ENCODE data around the gene DOCK6. TPM values are rescaled to one million over a fixed set of nuclear protein-coding genes. Genes with fewer than 3 reads are reported as not detected.

DOCK6 gene
- total RNA-seq, 2 donors from 2014 or later = 77.1 to 89.2 TPM

DNA sequence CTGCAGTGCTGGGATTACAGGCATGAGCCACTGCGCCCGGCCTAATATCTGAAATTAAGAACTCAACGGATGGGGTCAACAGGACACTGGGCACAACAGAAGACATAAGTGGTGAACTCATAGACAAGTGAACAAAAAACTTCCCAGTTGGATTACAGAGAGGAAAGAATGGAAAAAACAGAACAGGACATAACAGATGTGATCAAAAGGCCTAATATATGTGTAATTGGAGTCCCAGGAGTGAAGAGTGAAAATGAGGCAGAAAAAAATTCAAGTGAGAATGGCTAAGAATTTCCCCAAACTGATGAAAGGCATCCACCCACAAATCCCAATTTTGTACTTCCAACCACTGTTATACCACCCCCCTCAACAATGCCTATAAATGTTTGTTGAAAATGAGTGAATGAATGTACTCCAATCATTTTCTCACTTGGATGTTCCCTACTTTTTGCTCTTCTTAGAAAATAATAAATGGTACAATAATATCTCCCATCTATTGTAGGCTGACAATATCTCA, 41.2 kb downstream of the DOCK6 start:
- TF ChIP-seq POLR2A (IDR thresholded peaks at IDR 0.05) = no peak
- TF ChIP-seq, protein P1, sequence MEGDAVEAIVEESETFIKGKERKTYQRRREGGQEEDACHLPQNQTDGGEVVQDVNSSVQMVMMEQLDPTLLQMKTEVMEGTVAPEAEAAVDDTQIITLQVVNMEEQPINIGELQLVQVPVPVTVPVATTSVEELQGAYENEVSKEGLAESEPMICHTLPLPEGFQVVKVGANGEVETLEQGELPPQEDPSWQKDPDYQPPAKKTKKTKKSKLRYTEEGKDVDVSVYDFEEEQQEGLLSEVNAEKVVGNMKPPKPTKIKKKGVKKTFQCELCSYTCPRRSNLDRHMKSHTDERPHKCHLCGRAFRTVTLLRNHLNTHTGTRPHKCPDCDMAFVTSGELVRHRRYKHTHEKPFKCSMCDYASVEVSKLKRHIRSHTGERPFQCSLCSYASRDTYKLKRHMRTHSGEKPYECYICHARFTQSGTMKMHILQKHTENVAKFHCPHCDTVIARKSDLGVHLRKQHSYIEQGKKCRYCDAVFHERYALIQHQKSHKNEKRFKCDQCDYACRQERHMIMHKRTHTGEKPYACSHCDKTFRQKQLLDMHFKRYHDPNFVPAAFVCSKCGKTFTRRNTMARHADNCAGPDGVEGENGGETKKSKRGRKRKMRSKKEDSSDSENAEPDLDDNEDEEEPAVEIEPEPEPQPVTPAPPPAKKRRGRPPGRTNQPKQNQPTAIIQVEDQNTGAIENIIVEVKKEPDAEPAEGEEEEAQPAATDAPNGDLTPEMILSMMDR (IDR thresholded peaks at IDR 0.05) = no peak
- no peaks in the 10 kb centered on the region for H3K27me3 ChIP-seq
- ATAC-seq = no peak
- intact Hi-C loops (cut with DNase I) = no loop called here
- WGBS, 2 donors = 95 to 97% methylated on average over 3 of the region's 3 CpGs
- H3K4me3 ChIP-seq = no peak overlapping the region
- no peak for DNase-seq
- H3K27ac ChIP-seq = no peak overlapping the region
- peaks cover 0 to 7% of the 10 kb centered on the region in 2 donors for H3K36me3 ChIP-seq (replicated peaks in 1 of 2; ENCODE audit: insufficient read depth in 1 of 2, low read depth in 2 of 2)
- H3K9me3 ChIP-seq = no peaks in the 10 kb centered on the region
- H3K4me1 ChIP-seq = no peaks in the 10 kb centered on the region

DNA sequence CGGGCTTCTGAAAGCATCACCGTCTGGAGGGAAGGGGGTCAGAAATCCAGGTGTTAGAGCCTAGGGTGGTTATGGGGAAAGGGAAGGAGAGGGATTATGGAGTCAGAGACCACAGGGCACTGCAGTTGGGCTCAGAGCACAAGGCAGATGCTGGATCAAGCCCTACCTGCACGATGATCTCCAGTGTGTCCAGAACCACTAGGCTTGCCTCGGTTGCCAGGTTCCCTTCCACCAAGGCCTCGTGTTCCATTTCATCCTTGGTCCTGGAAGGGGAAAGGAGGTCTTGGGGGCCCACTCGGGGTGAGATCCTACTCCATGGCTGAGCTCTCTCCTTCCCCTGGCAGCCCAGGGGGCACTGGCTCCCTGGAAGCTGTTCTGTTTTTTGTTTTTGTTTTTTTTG, 47.9 kb downstream of the DOCK6 start:
- 91 to 96% methylated on average over 6 of the region's 6 CpGs for WGBS, 2 donors
- no peaks in the 10 kb centered on the region for H3K4me1 ChIP-seq
- intact Hi-C loops (cut with DNase I) = no loop called here
- H3K27ac ChIP-seq = no peak overlapping the region
- peaks cover 0 to 8% of the 10 kb centered on the region in 2 donors for H3K36me3 ChIP-seq (replicated peaks in 1 of 2; ENCODE audit: insufficient read depth in 1 of 2, low read depth in 2 of 2)
- DNase-seq (no peak), ATAC-seq (no peak)
- no peaks in the 10 kb centered on the region for H3K9me3 ChIP-seq
- TF ChIP-seq, protein P1 (IDR thresholded peaks at IDR 0.05) = no peak
- no peak for TF ChIP-seq POLR2A (IDR thresholded peaks at IDR 0.05)
- H3K27me3 ChIP-seq = no peaks in the 10 kb centered on the region
- H3K4me3 ChIP-seq = no peak overlapping the region

DNA sequence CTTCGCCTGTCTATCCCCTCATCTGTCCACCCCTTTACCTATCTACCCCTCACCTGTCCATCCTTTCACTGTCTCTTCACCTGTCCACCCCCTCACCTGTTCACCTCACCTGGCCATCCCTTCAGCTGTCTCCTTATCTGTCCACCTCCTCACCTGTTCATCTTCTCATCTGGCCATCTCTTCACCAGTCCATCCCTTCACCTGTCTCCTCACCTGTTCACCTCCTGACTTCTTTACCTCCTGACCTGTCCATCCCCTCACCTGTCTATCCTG, 51.7 kb downstream of the DOCK6 start:
- Histone ChIP-seq H3K4me3 (no peak overlapping the region), H3K4me1 (peaks cover 6% of the 10 kb centered on the region), H3K27me3 (no peaks in the 10 kb centered on the region), H3K36me3 (replicated peaks in 1 of 2; ENCODE audit: insufficient read depth in 1 of 2, low read depth in 2 of 2) (peaks cover 0 to 8% of the 10 kb centered on the region in 2 donors), H3K9me3 (no peaks in the 10 kb centered on the region), H3K27ac (no peak overlapping the region)
- TF ChIP-seq POLR2A (IDR thresholded peaks at IDR 0.05) = no peak
- TF ChIP-seq, protein P1 (IDR thresholded peaks at IDR 0.05) = no peak
- ATAC-seq (no peak), DNase-seq (no peak)
- 88 to 92% methylated on average over 1 of the region's 1 CpG for WGBS, 2 donors
- intact Hi-C loops (cut with DNase I) = no loop called here

DNA sequence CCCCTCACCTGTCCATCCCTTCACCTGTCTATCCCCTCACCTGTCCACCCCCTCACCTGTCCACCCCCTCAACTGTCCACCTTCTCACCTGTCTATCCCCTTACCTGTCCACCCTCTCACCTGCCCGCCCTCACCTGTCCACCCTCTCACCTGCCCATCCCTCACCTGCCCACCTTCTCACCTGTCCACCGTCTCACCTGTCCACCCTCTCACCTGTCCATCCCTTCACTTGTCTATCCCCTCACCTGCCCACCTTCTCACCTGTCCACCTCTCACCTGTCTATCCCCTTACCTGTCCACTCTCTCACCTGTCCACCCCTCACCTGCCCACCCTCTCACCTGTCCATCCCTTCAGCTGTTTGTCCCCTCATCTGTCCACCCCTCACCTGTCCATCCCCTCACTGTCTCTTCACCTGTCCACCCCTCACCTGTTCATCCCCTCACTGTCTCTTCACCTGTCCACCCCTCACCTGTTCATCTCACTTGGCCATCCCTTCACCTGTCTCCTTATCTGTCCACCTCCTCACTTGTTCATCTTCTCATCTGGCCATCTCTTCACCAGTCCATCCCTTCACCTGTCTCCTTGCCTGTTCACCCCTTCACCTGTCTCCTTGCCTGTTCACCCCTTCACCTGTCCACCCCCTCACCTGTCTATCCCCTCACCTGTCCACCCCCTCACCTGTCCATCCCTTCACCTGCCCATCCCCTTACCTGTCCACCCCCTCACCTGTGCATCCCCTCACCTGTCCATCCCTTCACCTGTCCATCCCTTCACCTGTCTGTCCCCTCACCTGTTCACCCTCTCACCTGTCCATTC, 52.3 kb downstream of the DOCK6 start:
- H3K27ac ChIP-seq = no peak overlapping the region
- H3K4me3 ChIP-seq = no peak overlapping the region
- DNase-seq = no peak
- no peak for ATAC-seq
- no peaks in the 10 kb centered on the region for H3K9me3 ChIP-seq
- H3K36me3 ChIP-seq (replicated peaks in 1 of 2; ENCODE audit: insufficient read depth in 1 of 2, low read depth in 2 of 2) = peaks cover 0 to 5% of the 10 kb centered on the region in 2 donors
- TF ChIP-seq, protein P1 (IDR thresholded peaks at IDR 0.05) = no peak
- TF ChIP-seq POLR2A (IDR thresholded peaks at IDR 0.05) = no peak
- H3K4me1 ChIP-seq = peaks cover 9% of the 10 kb centered on the region
- intact Hi-C loops (cut with DNase I) = loop anchor here (10.0 kb wide), 1 partner anchor 175 kb away; no protein-coding TSS in a partner anchor
- 83 to 86% methylated on average over 2 of the region's 2 CpGs for WGBS, 2 donors
- no peaks in the 10 kb centered on the region for H3K27me3 ChIP-seq
